ENCODE data around the gene OS9. TPM values are rescaled to one million over a fixed set of nuclear protein-coding genes. Genes with fewer than 3 reads are reported as not detected.

Gene OS9
- total and polyA plus RNA-seq, 9 of the 15 experiments (the other 6 are each of a cell fraction or from before 2014, with no cell fraction given), result 4.6 to 105 (median 89.5) TPM

GRCh38 chr12:57693659-57694458 is at the start of gene OS9 (continued):
- no peak for TF ChIP-seq BHLHE40 (IDR thresholded peaks at IDR 0.05; ENCODE audit: low read length)
- TF ChIP-seq CREB1 (IDR thresholded peaks at IDR 0.05), result peak; percentile 80
- peak; percentile 85 for TF ChIP-seq CREB1 (CRISPR knock-in tag; IDR thresholded peaks at IDR 0.05)
- no peak for TF ChIP-seq ZNF124 (CRISPR knock-in tag; IDR thresholded peaks at IDR 0.05)
- TF ChIP-seq ZFP1 (CRISPR knock-in tag; IDR thresholded peaks at IDR 0.05), result no peak
- TF ChIP-seq BDP1 (IDR thresholded peaks at IDR 0.05; ENCODE audit: insufficient read depth, insufficient read length), result no peak
- no peak for TF ChIP-seq ZNF280A (IDR thresholded peaks at IDR 0.05; ENCODE audit: low read depth, partially characterized antibody)
- TF ChIP-seq ZNF398 (CRISPR knock-in tag; IDR thresholded peaks at IDR 0.05), result no peak
- no peak for TF ChIP-seq ZNF143 (CRISPR knock-in tag; IDR thresholded peaks at IDR 0.05)
- TF ChIP-seq, protein P1, sequence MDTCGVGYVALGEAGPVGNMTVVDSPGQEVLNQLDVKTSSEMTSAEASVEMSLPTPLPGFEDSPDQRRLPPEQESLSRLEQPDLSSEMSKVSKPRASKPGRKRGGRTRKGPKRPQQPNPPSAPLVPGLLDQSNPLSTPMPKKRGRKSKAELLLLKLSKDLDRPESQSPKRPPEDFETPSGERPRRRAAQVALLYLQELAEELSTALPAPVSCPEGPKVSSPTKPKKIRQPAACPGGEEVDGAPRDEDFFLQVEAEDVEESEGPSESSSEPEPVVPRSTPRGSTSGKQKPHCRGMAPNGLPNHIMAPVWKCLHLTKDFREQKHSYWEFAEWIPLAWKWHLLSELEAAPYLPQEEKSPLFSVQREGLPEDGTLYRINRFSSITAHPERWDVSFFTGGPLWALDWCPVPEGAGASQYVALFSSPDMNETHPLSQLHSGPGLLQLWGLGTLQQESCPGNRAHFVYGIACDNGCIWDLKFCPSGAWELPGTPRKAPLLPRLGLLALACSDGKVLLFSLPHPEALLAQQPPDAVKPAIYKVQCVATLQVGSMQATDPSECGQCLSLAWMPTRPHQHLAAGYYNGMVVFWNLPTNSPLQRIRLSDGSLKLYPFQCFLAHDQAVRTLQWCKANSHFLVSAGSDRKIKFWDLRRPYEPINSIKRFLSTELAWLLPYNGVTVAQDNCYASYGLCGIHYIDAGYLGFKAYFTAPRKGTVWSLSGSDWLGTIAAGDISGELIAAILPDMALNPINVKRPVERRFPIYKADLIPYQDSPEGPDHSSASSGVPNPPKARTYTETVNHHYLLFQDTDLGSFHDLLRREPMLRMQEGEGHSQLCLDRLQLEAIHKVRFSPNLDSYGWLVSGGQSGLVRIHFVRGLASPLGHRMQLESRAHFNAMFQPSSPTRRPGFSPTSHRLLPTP (IDR thresholded peaks at IDR 0.05; ENCODE audit: borderline replicate concordance, extremely low read depth, insufficient read length), result no peak
- TF ChIP-seq, protein P2, sequence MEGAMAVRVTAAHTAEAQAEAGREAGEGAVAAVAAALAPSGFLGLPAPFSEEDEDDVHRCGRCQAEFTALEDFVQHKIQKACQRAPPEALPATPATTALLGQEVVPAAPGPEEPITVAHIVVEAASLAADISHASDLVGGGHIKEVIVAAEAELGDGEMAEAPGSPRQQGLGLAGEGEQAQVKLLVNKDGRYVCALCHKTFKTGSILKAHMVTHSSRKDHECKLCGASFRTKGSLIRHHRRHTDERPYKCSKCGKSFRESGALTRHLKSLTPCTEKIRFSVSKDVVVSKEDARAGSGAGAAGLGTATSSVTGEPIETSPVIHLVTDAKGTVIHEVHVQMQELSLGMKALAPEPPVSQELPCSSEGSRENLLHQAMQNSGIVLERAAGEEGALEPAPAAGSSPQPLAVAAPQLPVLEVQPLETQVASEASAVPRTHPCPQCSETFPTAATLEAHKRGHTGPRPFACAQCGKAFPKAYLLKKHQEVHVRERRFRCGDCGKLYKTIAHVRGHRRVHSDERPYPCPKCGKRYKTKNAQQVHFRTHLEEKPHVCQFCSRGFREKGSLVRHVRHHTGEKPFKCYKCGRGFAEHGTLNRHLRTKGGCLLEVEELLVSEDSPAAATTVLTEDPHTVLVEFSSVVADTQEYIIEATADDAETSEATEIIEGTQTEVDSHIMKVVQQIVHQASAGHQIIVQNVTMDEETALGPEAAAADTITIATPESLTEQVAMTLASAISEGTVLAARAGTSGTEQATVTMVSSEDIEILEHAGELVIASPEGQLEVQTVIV (CRISPR knock-in tag; IDR thresholded peaks at IDR 0.05; ENCODE audit: borderline replicate concordance), result no peak
- TF ChIP-seq RFX1 (IDR thresholded peaks at IDR 0.05), result no peak
- TF ChIP-seq NFATC3 (IDR thresholded peaks at IDR 0.05), result no peak
- no peak for TF ChIP-seq POU5F1 (IDR thresholded peaks at IDR 0.05; ENCODE audit: borderline replicate concordance, low read depth, low read length, partially characterized antibody)
- TF ChIP-seq ZNF57 (CRISPR knock-in tag; IDR thresholded peaks at IDR 0.05), result no peak
- no peak for TF ChIP-seq ZNF436 (CRISPR knock-in tag; IDR thresholded peaks at IDR 0.05)
- 0 out of 2 replicates have a peak, but pooled peaks have one; percentile 39 for TF ChIP-seq RHOXF2B (CRISPR knock-in tag; conservative IDR thresholded peaks at IDR 0.05)
